Psoas muscle (tissue), 8 donors: Measurements from ENCODE around the gene IFT88. TPM values are rescaled to one million over a fixed set of nuclear protein-coding genes. Genes with fewer than 3 reads are reported as not detected.

Experiments used
- ATAC-seq, 4 donors: fragments of 200-7000 bp; cut with Tn5 transposase; one replicate each; pipeline ENCODE4 v1.9.1; 2020; ENCODE audit warnings: moderate library complexity in 3 of 4, mild to moderate bottlenecking in 2 of 4
- DNase-seq, 2 donors: peaks; one replicate each; pipeline ENCODE4 v3.0.0-alpha.2; 2020
- H3K27ac ChIP-seq: fragments of 200-600 bp; one replicate; pipeline ENCODE4 v1.8.0; 2022
- H3K27me3 ChIP-seq, 3 donors: fragments of 200-600 bp in 1 of 3; one replicate each; pipeline versions ENCODE4 v1.6.1 to v1.8.0; 2013 to 2022; ENCODE audit warnings: low read length in 2 of 3, mild to moderate bottlenecking in 2 of 3, moderate library complexity in 1 of 3; ENCODE audit not compliant: insufficient read depth in 3 of 3
- H3K36me3 ChIP-seq, 2 donors: fragments of 200-600 bp in 1 of 2; one replicate each; pipeline versions ENCODE4 v1.6.1 to v1.8.0; 2013 to 2022; ENCODE audit warnings: low read depth in 1 of 2, mild to moderate bottlenecking in 1 of 2, moderate library complexity in 1 of 2; ENCODE audit not compliant: insufficient read depth in 1 of 2
- H3K4me1 ChIP-seq: fragments of 200-600 bp; one replicate; pipeline ENCODE4 v1.8.0; 2022
- H3K4me3 ChIP-seq: fragments of 200-600 bp; one replicate; pipeline ENCODE4 v1.8.0; 2022; ENCODE audit warnings: mild to moderate bottlenecking
- H3K9me3 ChIP-seq: fragments of 200-600 bp; one replicate; pipeline ENCODE4 v1.8.0; 2022
- WGBS, 3 donors: extraction: QIAGEN DNeasy Blood & Tissue Kit; methylation state at CpG; one replicate each; pipeline versions ENCODE4 v1.1.6 to v1.1.7; 2013; 5-methylcytosine and 5-hydroxymethylcytosine counted together
- intact Hi-C, 2 donors: fragments of 100-400 bp; cut with DNase I; formaldehyde crosslinking; loops; one replicate each; pipeline versions ENCODE4 v1.11.0 to v1.14.2; 2022
- polyA plus RNA-seq, 3 donors: library from polyadenylated mRNA; stranded (reverse); fragments of 200-250 nt; gene quantifications; one replicate each; pipeline ENCODE4 v1.2.3, GENCODE V29; 2013
- total RNA-seq, 4 donors: library from RNA; stranded (reverse); fragmentation: NEBNext Ultra II Directional in 2 of 4; extraction: Animal tissue kit (Norgen Biotek cat#: 25700) in 2 of 4; gene quantifications; one replicate each; pipeline versions ENCODE4 v1.2.1 to v1.2.4, GENCODE V29; 2021 to 2023
- TF ChIP-seq, protein P1 (sequence below): fragments of 200-600 bp; IDR thresholded peaks from one replicate; pipeline ENCODE4 v1.8.0; 2022; ENCODE audit warnings: antibody characterized with exemption
- donor health status: healthy with polysubstance abuse.
- donor health status: DM: no; HTN: no; CAD: no; lungs with moderate emphysema.
- donor health status: Bipolar disorder and iron deficiency.
- donor health status: healthy.
- donor health status: DM: yes; HTN: yes; CAD: no.
- donor health status: DM: no; HTN: no; CAD: no.
- donor health status: DM: no; HTN: no; CAD: no.
- donor health status: DM: yes; HTN: yes; CAD: no.

The IFT88 gene
- total and polyA plus RNA-seq, 7 donors: 3.9 to 9.8 (median 4.6) TPM

DNA sequence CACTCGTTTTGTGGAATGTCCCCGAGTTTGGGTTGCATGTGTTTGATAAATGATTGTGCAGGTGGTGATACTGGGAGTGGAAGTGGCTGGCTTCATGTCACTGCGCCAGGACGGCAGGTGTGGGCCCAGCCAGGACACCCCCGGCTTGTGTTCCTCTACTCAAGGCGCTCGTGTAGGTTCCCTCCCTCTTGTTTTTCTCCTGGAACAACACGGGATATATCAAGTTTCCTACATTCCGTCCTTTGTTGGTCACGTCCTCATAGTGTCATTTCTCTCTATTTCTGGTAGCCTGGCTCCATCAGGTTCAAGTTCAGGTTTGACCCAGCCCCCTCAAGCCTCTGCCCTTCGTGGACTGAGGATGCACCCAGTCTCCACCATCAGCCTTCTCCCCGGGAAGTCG lies 152.8 kb downstream of the IFT88 start:
- intact Hi-C loops: loop anchor here in 1 of 2 donors (5.0 kb wide), 1 partner anchor 53 kb away; the partner anchor contains the start of gene EEF1AKMT1
- WGBS, 3 donors: 29 to 38% (median 33%) methylated on average over 13 of the region's 13 CpGs

DNA sequence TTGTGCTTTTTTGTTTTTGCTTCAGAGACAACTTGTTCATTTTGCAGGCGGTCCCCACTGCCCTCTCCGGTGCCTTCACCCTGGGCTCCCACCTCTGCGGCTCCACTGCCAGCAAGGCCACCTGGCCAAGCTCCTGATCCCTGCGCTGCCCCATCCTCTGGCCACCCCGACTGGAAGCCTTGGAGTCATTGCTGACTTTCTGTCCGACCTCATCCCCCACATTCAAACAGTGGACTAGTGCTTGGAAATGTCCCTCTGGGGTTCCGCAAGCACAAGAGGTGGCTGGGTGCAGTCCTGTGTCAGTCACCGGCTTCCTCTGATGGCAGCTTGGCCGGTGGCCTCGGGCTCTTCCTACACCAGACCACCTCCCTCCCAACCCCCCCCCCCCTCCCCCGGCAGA lies 153.5 kb downstream of the IFT88 start:
- ATAC-seq (no peak), DNase-seq (no peak)
- TF ChIP-seq, protein P1, sequence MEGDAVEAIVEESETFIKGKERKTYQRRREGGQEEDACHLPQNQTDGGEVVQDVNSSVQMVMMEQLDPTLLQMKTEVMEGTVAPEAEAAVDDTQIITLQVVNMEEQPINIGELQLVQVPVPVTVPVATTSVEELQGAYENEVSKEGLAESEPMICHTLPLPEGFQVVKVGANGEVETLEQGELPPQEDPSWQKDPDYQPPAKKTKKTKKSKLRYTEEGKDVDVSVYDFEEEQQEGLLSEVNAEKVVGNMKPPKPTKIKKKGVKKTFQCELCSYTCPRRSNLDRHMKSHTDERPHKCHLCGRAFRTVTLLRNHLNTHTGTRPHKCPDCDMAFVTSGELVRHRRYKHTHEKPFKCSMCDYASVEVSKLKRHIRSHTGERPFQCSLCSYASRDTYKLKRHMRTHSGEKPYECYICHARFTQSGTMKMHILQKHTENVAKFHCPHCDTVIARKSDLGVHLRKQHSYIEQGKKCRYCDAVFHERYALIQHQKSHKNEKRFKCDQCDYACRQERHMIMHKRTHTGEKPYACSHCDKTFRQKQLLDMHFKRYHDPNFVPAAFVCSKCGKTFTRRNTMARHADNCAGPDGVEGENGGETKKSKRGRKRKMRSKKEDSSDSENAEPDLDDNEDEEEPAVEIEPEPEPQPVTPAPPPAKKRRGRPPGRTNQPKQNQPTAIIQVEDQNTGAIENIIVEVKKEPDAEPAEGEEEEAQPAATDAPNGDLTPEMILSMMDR: no peak
- peaks cover 8% of the 10 kb centered on the region for H3K4me1 ChIP-seq
- H3K9me3 ChIP-seq: no peaks in the 10 kb centered on the region
- intact Hi-C loops: loop anchor here in 1 of 2 donors (5.0 kb wide), 1 partner anchor 52 kb away; the partner anchor contains the start of gene EEF1AKMT1
- peak overlapping the region; percentile 67 for H3K4me3 ChIP-seq
- 55 to 66% (median 59%) methylated on average over 10 to 11 of the region's 11 CpGs for WGBS, 3 donors
- H3K36me3 ChIP-seq: no peaks in the 10 kb centered on the region
- H3K27me3 ChIP-seq: peaks cover 0 to 8% (median 0%) of the 10 kb centered on the region in 3 donors
- peak overlapping the region; percentile 79 for H3K27ac ChIP-seq

More for the DNA sequence above, 152.8 kb downstream of the IFT88 start:
- H3K4me3 ChIP-seq: peak overlapping the region; percentile 67
- H3K9me3 ChIP-seq: no peaks in the 10 kb centered on the region
- ATAC-seq (peak; percentile 27 to 55 (median 34)), DNase-seq (peak in 1 of 2 donors; percentile 76)
- peak overlapping the region; percentile 79 for H3K27ac ChIP-seq
- H3K4me1 ChIP-seq: peaks cover 8% of the 10 kb centered on the region
- TF ChIP-seq, protein P1: no peak
- H3K27me3 ChIP-seq: peaks cover 0 to 8% (median 0%) of the 10 kb centered on the region in 3 donors
- no peaks in the 10 kb centered on the region for H3K36me3 ChIP-seq

DNA sequence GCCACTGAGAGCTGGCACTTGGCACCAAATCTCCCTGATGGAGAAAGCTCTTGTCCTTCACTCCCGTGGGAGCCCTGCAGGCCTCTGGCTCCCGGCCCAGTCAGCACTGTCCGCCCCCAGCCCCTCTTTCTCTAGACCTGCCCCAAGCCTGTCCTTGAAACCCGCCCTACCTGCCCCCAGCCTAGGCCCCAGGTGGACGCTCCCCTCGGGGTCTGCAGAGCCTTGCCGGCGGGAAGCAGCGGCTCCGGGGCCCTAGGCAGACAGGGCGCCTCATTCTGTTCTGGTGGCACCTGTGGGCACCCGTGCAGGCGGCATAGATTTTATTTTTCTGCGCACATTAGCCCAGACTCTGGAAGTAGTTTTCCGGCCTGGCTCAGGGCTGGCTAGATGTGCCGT lies 154.1 kb downstream of the IFT88 start:
- WGBS, 3 donors: 61 to 74% (median 67%) methylated on average over 16 of the region's 16 CpGs
- ATAC-seq (no peak), DNase-seq (no peak)
- Histone ChIP-seq H3K4me1 (peaks cover 8% of the 10 kb centered on the region), H3K27ac (peak overlapping the region; percentile 79), H3K36me3 (no peaks in the 10 kb centered on the region), H3K9me3 (no peaks in the 10 kb centered on the region), H3K4me3 (peak overlapping the region; percentile 67), H3K27me3 (peaks cover 0 to 8% (median 0%) of the 10 kb centered on the region in 3 donors)
- TF ChIP-seq, protein P1: no peak
- intact Hi-C loops: loop anchor here in 1 of 2 donors (5.0 kb wide), 1 partner anchor 51 kb away; the partner anchor contains the start of gene EEF1AKMT1

DNA sequence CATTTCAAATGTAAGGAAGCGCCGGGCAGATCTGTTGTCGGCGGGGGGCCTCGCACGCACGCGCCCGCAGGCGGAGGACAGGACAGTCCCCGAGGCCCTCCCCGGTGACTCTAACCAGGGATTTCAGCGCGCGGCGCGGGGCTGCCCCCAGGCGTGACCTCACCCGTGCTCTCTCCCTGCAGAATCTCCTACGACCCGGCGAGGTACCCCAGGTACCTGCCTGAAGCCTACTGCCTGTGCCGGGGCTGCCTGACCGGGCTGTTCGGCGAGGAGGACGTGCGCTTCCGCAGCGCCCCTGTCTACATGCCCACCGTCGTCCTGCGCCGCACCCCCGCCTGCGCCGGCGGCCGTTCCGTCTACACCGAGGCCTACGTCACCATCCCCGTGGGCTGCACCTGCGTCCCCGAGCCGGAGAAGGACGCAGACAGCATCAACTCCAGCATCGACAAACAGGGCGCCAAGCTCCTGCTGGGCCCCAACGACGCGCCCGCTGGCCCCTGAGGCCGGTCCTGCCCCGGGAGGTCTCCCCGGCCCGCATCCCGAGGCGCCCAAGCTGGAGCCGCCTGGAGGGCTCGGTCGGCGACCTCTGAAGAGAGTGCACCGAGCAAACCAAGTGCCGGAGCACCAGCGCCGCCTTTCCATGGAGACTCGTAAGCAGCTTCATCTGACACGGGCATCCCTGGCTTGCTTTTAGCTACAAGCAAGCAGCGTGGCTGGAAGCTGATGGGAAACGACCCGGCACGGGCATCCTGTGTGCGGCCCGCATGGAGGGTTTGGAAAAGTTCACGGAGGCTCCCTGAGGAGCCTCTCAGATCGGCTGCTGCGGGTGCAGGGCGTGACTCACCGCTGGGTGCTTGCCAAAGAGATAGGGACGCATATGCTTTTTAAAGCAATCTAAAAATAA lies 154.7 kb downstream of the IFT88 start:
- Histone ChIP-seq H3K27me3 (peaks cover 0 to 8% (median 0%) of the 10 kb centered on the region in 3 donors), H3K9me3 (no peaks in the 10 kb centered on the region), H3K27ac (peak overlapping the region; percentile 79), H3K4me1 (peaks cover 8% of the 10 kb centered on the region), H3K36me3 (no peaks in the 10 kb centered on the region), H3K4me3 (peak overlapping the region; percentile 67)
- 14 to 17% (median 16%) methylated on average over 74 to 81 of the region's 81 CpGs for WGBS, 3 donors
- intact Hi-C loops: loop anchor here in 1 of 2 donors (5.0 kb wide), 1 partner anchor 51 kb away; the partner anchor contains the start of gene EEF1AKMT1
- TF ChIP-seq, protein P1: no peak
- ATAC-seq: peak in 3 of 4 donors; percentile 12 to 39 (median 34)
- peak; percentile 60 to 82 for DNase-seq
